Neural progenitor cell (in vitro differentiated cells): ENCODE results near the gene POLE4. TPM values are rescaled to one million over a fixed set of nuclear protein-coding genes. Genes with fewer than 3 reads are reported as not detected.

ENCODE experiments used
- DNase-seq: peaks from one replicate; pipeline ENCODE4 v3.0.0-alpha.2; 2016; ENCODE audit warnings: low spot score
- H2AFZ ChIP-seq: fragments of 200-600 bp; sonication (generic); replicated peaks from 2 replicates; pipeline ENCODE4 v1.6.1; 2016; ENCODE audit warnings: antibody characterized with exemption
- H3F3A ChIP-seq: fragments of 200-600 bp; sonication (generic); 2 replicates; pipeline ENCODE4 v1.6.1; 2016; ENCODE audit warnings: antibody characterized with exemption, low read depth
- H3K27ac ChIP-seq: fragments of 200-600 bp; sonication (generic); 2 replicates; pipeline ENCODE4 v1.5.1; 2016; ENCODE audit warnings: mild to moderate bottlenecking
- H3K27me3 ChIP-seq: fragments of 200-600 bp; sonication (generic); 2 replicates; pipeline ENCODE4 v1.6.1; 2016; ENCODE audit warnings: mild to moderate bottlenecking, moderate library complexity
- H3K36me3 ChIP-seq: fragments of 200-600 bp; sonication (generic); 2 replicates; pipeline ENCODE4 v1.5.1; 2016
- H3K4me1 ChIP-seq: fragments of 200-600 bp; sonication (generic); 2 replicates; pipeline ENCODE4 v1.6.1; 2016; ENCODE audit warnings: mixed run types
- H3K4me2 ChIP-seq: fragments of 200-600 bp; sonication (generic); 2 replicates; pipeline ENCODE4 v1.6.1; 2016
- H3K4me3 ChIP-seq: fragments of 200-600 bp; sonication (generic); 2 replicates; pipeline ENCODE4 v1.5.1; 2016
- H3K79me2 ChIP-seq: fragments of 200-600 bp; sonication (generic); 2 replicates; pipeline ENCODE4 v1.6.1; 2016; ENCODE audit warnings: low read depth
- H3K9ac ChIP-seq: fragments of 200-600 bp; sonication (generic); 2 replicates; pipeline ENCODE4 v1.6.1; 2016
- H3K9me3 ChIP-seq: fragments of 200-600 bp; sonication (generic); 2 replicates; pipeline ENCODE4 v1.5.1; 2016; ENCODE audit warnings: low read depth
- H4K20me1 ChIP-seq: fragments of 200-600 bp; sonication (generic); 2 replicates; pipeline ENCODE4 v1.6.1; 2016; ENCODE audit warnings: low read depth
- H3K27ac Mint-ChIP-seq: 3 replicates; pipeline ENCODE4 v1.8.0; 2021; ENCODE audit warnings: mixed read lengths
- H3K27me3 Mint-ChIP-seq: 2 replicates; pipeline ENCODE4 v1.8.0; 2022; ENCODE audit warnings: low read depth, mild to moderate bottlenecking, inconsistent platforms, moderate library complexity, mixed read lengths; ENCODE audit not compliant: insufficient read depth
- H3K36me3 Mint-ChIP-seq: 3 replicates; pipeline ENCODE4 v1.8.0; 2021; ENCODE audit warnings: mixed read lengths
- H3K4me1 Mint-ChIP-seq: 3 replicates; pipeline ENCODE4 v1.8.0; 2021; ENCODE audit warnings: mixed read lengths
- H3K4me3 Mint-ChIP-seq: 3 replicates; pipeline ENCODE4 v1.8.0; 2021; ENCODE audit warnings: mild to moderate bottlenecking, moderate library complexity, mixed read lengths
- H3K9me3 Mint-ChIP-seq: 3 replicates; pipeline ENCODE4 v1.8.0; 2020; ENCODE audit warnings: mixed read lengths
- EZH2 ChIP-seq: fragments of 200-600 bp; sonication (generic); IDR thresholded peaks from 2 replicates; pipeline ENCODE4 v1.6.1; 2017; ENCODE audit warnings: antibody characterized with exemption, mild to moderate bottlenecking, moderate library complexity
- EZH2phosphoT487 ChIP-seq: fragments of 200-600 bp; sonication (generic); IDR thresholded peaks from 2 replicates; pipeline ENCODE4 v1.6.1; 2017; ENCODE audit warnings: antibody characterized with exemption
- total RNA-seq: library from RNA; depleted of rRNA; stranded (reverse); fragments of >200 nt; gene quantifications from 2 replicates; pipeline ENCODE4 v1.2.3, GENCODE V29; 2015; ENCODE audit warnings: low replicate concordance
- TF ChIP-seq, protein P1 (sequence below): fragments of 200-600 bp; sonication (generic); IDR thresholded peaks from 2 replicates; pipeline ENCODE4 v1.5.1; 2017; ENCODE audit warnings: antibody characterized with exemption, mild to moderate bottlenecking

POLE4 gene
- total RNA-seq, 1 donor from 2014 or later = 15.4 TPM

DNA sequence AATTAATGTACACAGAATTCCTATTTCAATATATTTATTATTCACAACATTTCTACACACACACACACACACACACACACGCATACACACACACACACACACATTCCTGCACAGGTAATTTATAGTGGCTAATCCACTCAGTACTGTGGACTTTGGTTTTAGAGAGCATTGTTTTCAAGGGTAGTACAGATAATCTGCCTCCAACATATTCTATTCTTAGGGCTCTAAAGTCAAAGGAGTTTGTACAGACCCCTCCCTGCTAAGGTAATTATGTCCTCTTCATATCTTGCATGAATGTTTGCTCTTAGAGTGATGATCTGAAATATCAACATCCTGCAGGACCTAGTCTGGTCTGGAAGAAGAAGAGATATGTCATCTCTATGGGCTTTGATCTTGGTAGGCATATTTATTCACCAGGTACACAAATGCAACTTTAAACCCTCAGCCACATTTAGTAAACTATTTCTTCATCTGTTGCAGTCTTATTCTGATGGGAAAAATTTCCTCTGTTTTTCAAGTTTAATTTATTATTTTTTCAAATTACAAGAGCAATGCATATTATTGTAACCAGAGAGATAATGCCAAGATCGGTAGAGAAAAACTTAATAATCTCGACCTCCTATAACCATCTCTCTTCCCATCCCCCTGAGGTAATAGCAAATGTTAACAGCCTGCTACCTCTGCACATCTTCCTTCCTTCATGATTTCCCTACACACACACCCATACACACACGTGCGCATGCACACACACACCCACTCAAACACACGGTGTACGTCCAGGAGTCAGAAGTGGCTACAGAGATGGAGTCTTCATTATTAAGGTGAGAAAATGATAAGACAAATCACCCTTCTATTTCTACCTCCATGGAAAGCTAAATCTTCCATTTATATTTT, 18.3 kb upstream of the POLE4 start:
- Histone ChIP-seq H3K27me3 (no peaks in the 10 kb centered on the region), H3F3A (no peaks in the 10 kb centered on the region), H3K4me2 (no peak overlapping the region), H3K36me3 (no peaks in the 10 kb centered on the region), H3K9me3 (no peaks in the 10 kb centered on the region), H3K4me3 (no peak overlapping the region), H4K20me1 (no peaks in the 10 kb centered on the region), H3K4me1 (peaks cover 3% of the 10 kb centered on the region), H3K27ac (no peak overlapping the region), H2AFZ (no peak overlapping the region), H3K79me2 (no peaks in the 10 kb centered on the region), H3K9ac (no peak overlapping the region)
- no peak for DNase-seq
- no peaks in the 10 kb centered on the region for H3K36me3 Mint-ChIP-seq
- H3K27ac Mint-ChIP-seq = no peak overlapping the region
- TF ChIP-seq EZH2phosphoT487 (no peak), EZH2 (no peak)
- TF ChIP-seq, protein P1, sequence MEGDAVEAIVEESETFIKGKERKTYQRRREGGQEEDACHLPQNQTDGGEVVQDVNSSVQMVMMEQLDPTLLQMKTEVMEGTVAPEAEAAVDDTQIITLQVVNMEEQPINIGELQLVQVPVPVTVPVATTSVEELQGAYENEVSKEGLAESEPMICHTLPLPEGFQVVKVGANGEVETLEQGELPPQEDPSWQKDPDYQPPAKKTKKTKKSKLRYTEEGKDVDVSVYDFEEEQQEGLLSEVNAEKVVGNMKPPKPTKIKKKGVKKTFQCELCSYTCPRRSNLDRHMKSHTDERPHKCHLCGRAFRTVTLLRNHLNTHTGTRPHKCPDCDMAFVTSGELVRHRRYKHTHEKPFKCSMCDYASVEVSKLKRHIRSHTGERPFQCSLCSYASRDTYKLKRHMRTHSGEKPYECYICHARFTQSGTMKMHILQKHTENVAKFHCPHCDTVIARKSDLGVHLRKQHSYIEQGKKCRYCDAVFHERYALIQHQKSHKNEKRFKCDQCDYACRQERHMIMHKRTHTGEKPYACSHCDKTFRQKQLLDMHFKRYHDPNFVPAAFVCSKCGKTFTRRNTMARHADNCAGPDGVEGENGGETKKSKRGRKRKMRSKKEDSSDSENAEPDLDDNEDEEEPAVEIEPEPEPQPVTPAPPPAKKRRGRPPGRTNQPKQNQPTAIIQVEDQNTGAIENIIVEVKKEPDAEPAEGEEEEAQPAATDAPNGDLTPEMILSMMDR = no peak
- peaks cover 4% of the 10 kb centered on the region for H3K27me3 Mint-ChIP-seq
- peaks cover 5% of the 10 kb centered on the region for H3K4me1 Mint-ChIP-seq
- peaks cover 2% of the 10 kb centered on the region for H3K9me3 Mint-ChIP-seq
- H3K4me3 Mint-ChIP-seq = no peak overlapping the region

GRCh38 chr2:74941284-74941683, 17.2 kb upstream of the POLE4 start:
- H3K27me3 ChIP-seq = no peaks in the 10 kb centered on the region
- no peaks in the 10 kb centered on the region for H4K20me1 ChIP-seq
- H3K36me3 ChIP-seq = no peaks in the 10 kb centered on the region
- no peak overlapping the region for H3K27ac ChIP-seq
- Mint-ChIP-seq H3K4me1 (no peaks in the 10 kb centered on the region), H3K4me3 (no peak overlapping the region), H3K27me3 (peaks cover 3% of the 10 kb centered on the region), H3K9me3 (peaks cover 2% of the 10 kb centered on the region), H3K36me3 (no peaks in the 10 kb centered on the region), H3K27ac (no peak overlapping the region)
- no peak for DNase-seq
- no peaks in the 10 kb centered on the region for H3K9me3 ChIP-seq
- H3K4me2 ChIP-seq = no peak overlapping the region
- TF ChIP-seq EZH2 = no peak
- TF ChIP-seq, protein P1 = no peak
- TF ChIP-seq EZH2phosphoT487 = no peak
- no peak overlapping the region for H3K9ac ChIP-seq
- no peaks in the 10 kb centered on the region for H3K79me2 ChIP-seq
- no peaks in the 10 kb centered on the region for H3F3A ChIP-seq
- no peak overlapping the region for H2AFZ ChIP-seq
- H3K4me1 ChIP-seq = no peaks in the 10 kb centered on the region
- no peak overlapping the region for H3K4me3 ChIP-seq

GRCh38 chr2:74942263-74942662, 16.2 kb upstream of the POLE4 start:
- Histone ChIP-seq H3K4me1 (no peaks in the 10 kb centered on the region), H3K27ac (no peak overlapping the region), H3K9ac (no peak overlapping the region), H3K9me3 (no peaks in the 10 kb centered on the region), H3K27me3 (no peaks in the 10 kb centered on the region), H3K4me3 (no peak overlapping the region), H3K4me2 (no peak overlapping the region), H3F3A (no peaks in the 10 kb centered on the region), H2AFZ (no peak overlapping the region), H4K20me1 (no peaks in the 10 kb centered on the region), H3K36me3 (no peaks in the 10 kb centered on the region), H3K79me2 (no peaks in the 10 kb centered on the region)
- DNase-seq = no peak
- H3K9me3 Mint-ChIP-seq = peaks cover 2% of the 10 kb centered on the region
- TF ChIP-seq, protein P1 = no peak
- TF ChIP-seq EZH2phosphoT487 (no peak), EZH2 (no peak)
- peaks cover 3% of the 10 kb centered on the region for H3K27me3 Mint-ChIP-seq
- peak overlapping the region; percentile 36 for H3K27ac Mint-ChIP-seq
- H3K4me3 Mint-ChIP-seq = no peak overlapping the region
- no peaks in the 10 kb centered on the region for H3K36me3 Mint-ChIP-seq
- H3K4me1 Mint-ChIP-seq = peaks cover under 1% of the 10 kb centered on the region
